ENCODE data around the gene ITPRIPL1.

The ITPRIPL1 gene

DNA sequence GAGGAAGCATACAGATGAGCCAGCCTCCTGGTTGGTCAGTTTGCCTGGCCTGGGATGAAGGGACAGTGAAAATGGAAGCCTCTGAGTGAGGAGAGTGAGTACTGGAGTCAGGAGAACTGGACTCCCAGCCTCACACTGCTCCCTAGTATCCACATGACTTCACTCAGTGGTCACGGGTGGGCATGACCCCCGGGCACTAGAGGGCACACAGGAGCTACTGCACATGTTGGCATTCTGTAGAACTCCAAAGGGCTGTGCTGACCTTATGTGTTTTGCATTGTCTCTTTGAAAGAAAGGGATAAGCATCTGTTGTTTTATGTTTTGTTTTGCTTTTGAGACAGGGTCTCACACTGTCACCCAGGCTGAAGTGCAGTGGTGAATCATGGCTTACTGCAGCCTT, 34.2 kb downstream of the ITPRIPL1 start:
- DNase-seq (ENCODE audit: low read depth) = no peak

DNA sequence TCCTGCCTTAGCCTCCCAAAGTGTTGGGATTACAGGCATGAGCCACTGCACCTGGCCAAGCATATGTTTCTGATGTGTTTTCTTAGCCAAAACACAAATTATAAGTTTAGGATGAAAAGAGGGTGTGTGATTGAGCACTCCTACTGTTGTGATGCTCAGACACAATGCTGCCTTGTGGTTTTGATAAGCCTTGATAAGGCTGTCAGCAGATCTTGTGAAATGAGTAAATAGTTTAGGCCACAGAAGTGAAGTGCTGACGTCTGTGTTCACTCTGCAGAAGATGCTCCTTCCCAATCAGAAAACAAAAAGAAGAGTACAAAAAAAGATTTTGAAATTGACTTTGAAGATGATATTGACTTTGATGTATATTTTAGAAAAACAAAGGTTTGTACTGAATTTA, 34.7 kb downstream of the ITPRIPL1 start:
- no peak for DNase-seq (ENCODE audit: low read depth)

DNA sequence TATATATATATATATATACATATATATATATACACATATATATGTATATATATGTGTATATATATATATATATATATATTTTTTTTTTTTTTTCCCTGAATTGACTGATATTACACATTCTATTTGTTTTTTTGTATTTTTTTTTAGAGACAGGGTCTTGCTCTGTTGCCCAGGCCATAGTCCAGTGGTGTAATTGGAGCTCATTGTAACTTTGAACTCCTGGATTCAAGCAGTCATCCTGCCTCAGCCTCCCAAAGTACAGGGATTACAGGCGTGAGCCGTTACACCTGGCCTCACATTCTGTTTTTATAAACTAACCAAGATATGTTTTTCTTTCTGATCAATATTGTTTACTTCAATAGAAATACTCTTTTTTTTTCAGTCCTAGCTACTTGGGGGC, 36.6 kb downstream of the ITPRIPL1 start:
- DNase-seq (ENCODE audit: low read depth) = no peak

DNA sequence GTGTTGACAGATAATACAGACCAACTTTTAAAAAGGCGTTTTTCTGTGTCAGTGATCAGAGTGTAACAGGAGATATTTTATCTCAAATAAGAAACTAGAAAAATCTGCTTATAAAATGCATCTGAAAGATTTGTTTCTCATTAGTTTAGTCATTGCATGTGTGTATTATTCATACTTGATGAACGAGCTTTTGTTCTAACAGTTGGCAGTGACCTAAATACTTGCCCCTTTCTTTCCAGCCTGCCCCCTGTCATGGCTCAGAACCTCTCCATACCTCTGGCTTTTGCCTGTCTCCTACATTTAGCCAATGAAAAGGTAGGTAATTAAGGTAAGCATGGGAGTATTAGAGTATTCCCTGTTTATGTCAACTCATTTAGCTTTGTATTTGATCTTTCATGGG, 44.1 kb downstream of the ITPRIPL1 start:
- no peak for DNase-seq (ENCODE audit: low read depth)

DNA sequence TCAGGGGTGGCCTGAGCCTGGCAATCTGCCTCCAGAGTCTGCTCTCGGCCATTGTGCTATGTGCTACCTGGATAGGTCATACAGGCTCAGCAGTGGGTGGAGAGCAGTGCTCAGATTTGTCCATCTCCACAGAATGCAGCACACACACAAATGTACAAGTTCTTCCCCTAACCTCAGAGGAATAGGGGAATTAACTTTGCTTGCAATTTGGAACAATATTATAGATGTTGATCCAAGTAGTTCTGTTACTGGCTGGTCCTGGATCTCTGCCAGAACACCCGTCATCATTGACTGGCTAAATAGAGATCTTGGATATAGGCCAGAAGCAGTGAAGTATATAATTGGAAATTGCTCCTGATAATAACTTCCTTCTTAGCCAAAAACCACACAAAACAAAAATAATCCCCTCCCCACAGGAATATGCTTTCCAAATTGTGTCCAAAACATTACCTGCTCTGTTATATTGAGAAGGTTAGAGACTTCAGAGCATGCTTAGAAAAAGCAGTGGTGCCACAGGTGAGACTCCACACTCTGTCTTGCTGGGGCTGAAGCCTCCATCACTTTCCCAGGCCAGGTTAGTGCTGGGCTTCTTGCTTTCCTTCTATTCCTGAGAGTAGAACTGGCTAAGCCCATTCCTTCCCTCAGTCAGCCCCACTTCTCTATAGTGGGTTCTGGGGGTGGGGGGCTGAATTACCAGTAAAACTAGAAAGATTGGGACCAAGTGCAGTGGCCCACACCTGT, 49.3 kb downstream of the ITPRIPL1 start:
- peak; percentile 49 for DNase-seq (ENCODE audit: low read depth)

All from ELR (cell line).